OCI-LY7 (cell line): ENCODE results near the gene ST6GALNAC6. TPM values are rescaled to one million over a fixed set of nuclear protein-coding genes. Genes with fewer than 3 reads are reported as not detected.

Experiments
- BruUV-seq: library from RNA; stranded (reverse); fragments of 400-500 nt; replicated peaks from 2 replicates; lab custom pipeline; 2021; lab: Mats Ljungman, UMichigan
- CTCF ChIA-PET: fragments of 300-600 bp; sonication (Branson Sonifier 250); formaldehyde crosslinking; loops from one replicate; lab custom pipeline; 2022; ENCODE audit warnings: antibody characterized with exemption; ENCODE audit not compliant: unreplicated experiment; lab: Charles Lee
- POLR2A ChIA-PET: fragments of 300-600 bp; sonication (Branson Sonifier 250); formaldehyde crosslinking; loops from one replicate; lab custom pipeline; 2022; ENCODE audit warnings: antibody characterized with exemption; lab: Charles Lee
- DNase-seq: peaks from one replicate; pipeline ENCODE4 v3.0.0-alpha.2; 2015; ENCODE audit warnings: low spot score
- H2AFZ ChIP-seq: fragments of 200-600 bp; sonication (generic), shearing (Covaris generic); 2 replicates; pipeline ENCODE4 v1.6.1; 2014; ENCODE audit warnings: mild to moderate bottlenecking, antibody characterized with exemption, low read length, moderate library complexity
- H3K27ac ChIP-seq: fragments of 200-600 bp; sonication (generic); 2 replicates; pipeline ENCODE4 v1.5.1; 2014; ENCODE audit warnings: mixed run types, low read depth, mild to moderate bottlenecking, moderate library complexity, low read length, inconsistent platforms; ENCODE audit not compliant: poor library complexity, severe bottlenecking
- H3K36me3 ChIP-seq: fragments of 200-600 bp; sonication (generic); 2 replicates; pipeline ENCODE4 v1.6.1; 2014; ENCODE audit warnings: mild to moderate bottlenecking, antibody characterized with exemption, low read length, moderate library complexity, mixed read lengths; ENCODE audit not compliant: insufficient read depth
- H3K4me1 ChIP-seq: fragments of 200-600 bp; sonication (generic); 2 replicates; pipeline ENCODE4 v1.5.1; 2014; ENCODE audit warnings: mild to moderate bottlenecking, low read length; ENCODE audit not compliant: insufficient read depth, poor library complexity, severe bottlenecking
- H3K4me2 ChIP-seq: fragments of 200-600 bp; sonication (generic); 2 replicates; pipeline ENCODE4 v1.6.1; 2014; ENCODE audit warnings: mild to moderate bottlenecking, low read length
- H3K4me3 ChIP-seq: fragments of 200-600 bp; sonication (generic); 2 replicates; pipeline ENCODE4 v1.5.1; 2014; ENCODE audit warnings: mild to moderate bottlenecking, low read depth, low read length; ENCODE audit not compliant: poor library complexity, severe bottlenecking
- H3K79me2 ChIP-seq: fragments of 200-600 bp; sonication (generic); 2 replicates; pipeline ENCODE4 v1.6.1; 2016; ENCODE audit warnings: low read depth, mild to moderate bottlenecking, low read length, moderate library complexity, mixed read lengths; ENCODE audit not compliant: insufficient read depth
- H3K9me2 ChIP-seq: fragments of 200-600 bp; sonication (generic); 2 replicates; pipeline ENCODE4 v1.6.1; 2016; ENCODE audit warnings: mild to moderate bottlenecking, low read length, mixed read lengths; ENCODE audit not compliant: insufficient read depth
- H3K9me3 ChIP-seq: fragments of 200-600 bp; sonication (generic); 2 replicates; pipeline ENCODE4 v1.6.1; 2014; ENCODE audit warnings: mild to moderate bottlenecking, mixed run types, low read length, mixed read lengths
- H4K20me1 ChIP-seq: fragments of 200-600 bp; sonication (generic); 2 replicates; pipeline ENCODE4 v1.6.1; 2014; ENCODE audit warnings: mild to moderate bottlenecking, antibody characterized with exemption, low read length, moderate library complexity, mixed read lengths; ENCODE audit not compliant: insufficient read depth
- EZH2phosphoT487 ChIP-seq: fragments of 200-600 bp; sonication (generic); IDR thresholded peaks from 2 replicates; pipeline ENCODE4 v1.6.1; 2018; ENCODE audit warnings: low read depth, borderline replicate concordance, mild to moderate bottlenecking, mixed run types, antibody characterized with exemption, low read length, moderate library complexity, mixed read lengths
- intact Hi-C: fragments of 100-400 bp; cut with micrococcal nuclease; formaldehyde crosslinking; loops from one replicate; pipeline ENCODE4 v1.10.0; 2022; ENCODE audit not compliant: unreplicated experiment
- total RNA-seq, 2 experiments: library from RNA; depleted of rRNA in 1 of 2; stranded (reverse); fragments of >200 nt in 1 of 2; shearing (Covaris generic) in 1 of 2; gene quantifications; 2 replicates each; pipeline ENCODE4 v1.2.3, GENCODE V29; 2014 to 2022
- TF ChIP-seq, protein P1 (sequence below): fragments of 200-600 bp; sonication (generic); conservative IDR thresholded peaks from 2 replicates; pipeline ENCODE4 v1.5.1; 2014; ENCODE audit warnings: mild to moderate bottlenecking, antibody characterized with exemption, low read length, moderate library complexity, mixed read lengths

The ST6GALNAC6 gene
- total RNA-seq, 2 experiments from 2014 or later, result 43.7 to 51.3 TPM

DNA sequence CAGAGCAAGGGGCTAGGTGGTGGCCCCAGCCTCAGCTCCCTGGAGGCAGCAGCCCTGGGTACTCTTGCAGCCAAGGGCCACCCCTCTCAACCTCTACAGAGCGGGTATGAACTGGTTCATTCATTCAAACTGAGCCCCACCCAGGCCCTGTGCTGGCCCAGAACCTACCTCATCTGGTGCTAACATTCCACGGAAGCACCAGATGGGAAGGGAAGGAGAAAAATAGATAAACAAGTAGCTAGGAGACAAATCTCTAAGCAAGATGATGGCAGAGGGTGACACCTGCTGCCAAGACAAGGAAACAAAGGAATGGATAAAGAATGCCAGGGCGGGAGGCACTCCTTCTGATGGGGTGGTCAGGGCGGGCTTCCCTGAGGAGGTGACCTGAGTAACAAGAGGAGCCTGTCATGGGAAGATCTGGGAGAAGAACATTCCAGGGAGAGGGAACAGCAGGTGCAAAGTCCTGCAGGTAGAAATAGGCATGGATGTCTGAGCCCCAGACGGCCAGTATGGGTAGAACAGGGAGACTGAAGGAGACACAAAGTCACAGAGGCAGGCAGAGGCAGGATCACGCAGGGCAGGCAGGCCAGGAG lies 11.3 kb upstream of the ST6GALNAC6 start:
- Histone ChIP-seq H2AFZ (no peak overlapping the region), H3K4me2 (peak overlapping the region; percentile 57), H4K20me1 (0 out of 2 replicates have a peak, but pooled peaks cover 3% of the 10 kb centered on the region), H3K79me2 (peaks cover 30% of the 10 kb centered on the region), H3K9me2 (no peaks in the 10 kb centered on the region), H3K4me1 (peaks cover 68% of the 10 kb centered on the region), H3K27ac (peak overlapping the region; percentile 65), H3K4me3 (peak overlapping the region; percentile 32), H3K9me3 (no peaks in the 10 kb centered on the region), H3K36me3 (peaks cover 76% of the 10 kb centered on the region)
- ChIA-PET CTCF (interaction anchor here (1.0 kb wide), 1 partner anchor 11 kb away, joined by 3 read pairs; no protein-coding TSS in a partner anchor), POLR2A (no interaction called here)
- no TSS peak for BruUV-seq
- intact Hi-C loops, result no loop called here
- TF ChIP-seq, protein P1, sequence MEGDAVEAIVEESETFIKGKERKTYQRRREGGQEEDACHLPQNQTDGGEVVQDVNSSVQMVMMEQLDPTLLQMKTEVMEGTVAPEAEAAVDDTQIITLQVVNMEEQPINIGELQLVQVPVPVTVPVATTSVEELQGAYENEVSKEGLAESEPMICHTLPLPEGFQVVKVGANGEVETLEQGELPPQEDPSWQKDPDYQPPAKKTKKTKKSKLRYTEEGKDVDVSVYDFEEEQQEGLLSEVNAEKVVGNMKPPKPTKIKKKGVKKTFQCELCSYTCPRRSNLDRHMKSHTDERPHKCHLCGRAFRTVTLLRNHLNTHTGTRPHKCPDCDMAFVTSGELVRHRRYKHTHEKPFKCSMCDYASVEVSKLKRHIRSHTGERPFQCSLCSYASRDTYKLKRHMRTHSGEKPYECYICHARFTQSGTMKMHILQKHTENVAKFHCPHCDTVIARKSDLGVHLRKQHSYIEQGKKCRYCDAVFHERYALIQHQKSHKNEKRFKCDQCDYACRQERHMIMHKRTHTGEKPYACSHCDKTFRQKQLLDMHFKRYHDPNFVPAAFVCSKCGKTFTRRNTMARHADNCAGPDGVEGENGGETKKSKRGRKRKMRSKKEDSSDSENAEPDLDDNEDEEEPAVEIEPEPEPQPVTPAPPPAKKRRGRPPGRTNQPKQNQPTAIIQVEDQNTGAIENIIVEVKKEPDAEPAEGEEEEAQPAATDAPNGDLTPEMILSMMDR, result peak; percentile 62
- TF ChIP-seq EZH2phosphoT487, result no peak
- no peak for DNase-seq

DNA sequence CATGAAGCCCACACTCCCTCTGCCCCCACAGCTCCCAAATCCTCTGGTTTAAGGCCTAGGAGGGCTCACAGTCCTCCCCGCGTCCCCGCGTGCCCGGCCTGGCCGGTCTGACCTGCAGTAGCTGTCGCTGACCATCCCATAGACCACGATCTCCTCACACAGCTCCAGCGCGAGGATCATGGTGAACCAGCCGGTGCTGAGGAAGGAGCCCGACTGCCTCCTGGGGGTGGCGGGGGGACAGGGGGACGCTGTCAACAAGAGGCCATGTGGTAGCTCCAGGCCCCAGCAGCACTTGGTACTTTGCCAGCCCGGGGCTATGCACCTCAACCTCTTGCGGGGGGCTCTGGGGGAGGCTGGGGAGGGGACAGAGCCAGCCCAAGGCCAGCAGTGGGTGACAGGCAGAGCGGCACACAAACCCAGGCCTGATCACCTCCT lies 10.5 kb upstream of the ST6GALNAC6 start:
- no peak for DNase-seq
- H3K4me1 ChIP-seq, result peaks cover 68% of the 10 kb centered on the region
- no peak overlapping the region for H3K27ac ChIP-seq

More for the DNA sequence above, 10.5 kb upstream of the ST6GALNAC6 start:
- Histone ChIP-seq H3K79me2 (peaks cover 23% of the 10 kb centered on the region), H4K20me1 (0 out of 2 replicates have a peak, but pooled peaks cover 3% of the 10 kb centered on the region), H3K4me3 (no peak overlapping the region), H3K9me3 (no peaks in the 10 kb centered on the region), H3K36me3 (peaks cover 69% of the 10 kb centered on the region), H2AFZ (no peak overlapping the region), H3K4me2 (no peak overlapping the region), H3K9me2 (no peaks in the 10 kb centered on the region)
- POLR2A ChIA-PET, result no interaction called here
- CTCF ChIA-PET, result interaction anchor here (0.6 kb wide), 1 partner anchor 20 kb away, joined by 3 read pairs; no protein-coding TSS in a partner anchor
- TF ChIP-seq, protein P1, result no peak
- TF ChIP-seq EZH2phosphoT487, result no peak
- BruUV-seq, result no TSS peak
- intact Hi-C loops, result loop anchor here (10.0 kb wide), 1 partner anchor 775 kb away; the partner anchor contains the start of gene SET
